HG02642 (cell line): Measurements from ENCODE around the gene CSMD2.

Experiments used
- ATAC-seq: cut with Tn5 transposase; IDR thresholded peaks from one replicate; pipeline ENCODE4 v1.9.1; 2021; ENCODE audit warnings: mild to moderate bottlenecking; ENCODE audit not compliant: unreplicated experiment, poor library complexity

Gene CSMD2

GRCh38 chr1:33972676-33973395, 192.2 kb downstream of the CSMD2 start:
- no peak for ATAC-seq

GRCh38 chr1:33971913-33972312, 193.1 kb downstream of the CSMD2 start:
- ATAC-seq: no peak

GRCh38 chr1:33971018-33971710, 193.9 kb downstream of the CSMD2 start:
- no peak for ATAC-seq

- ATAC-seq: no peak
These were observed 194.7 kb downstream of the CSMD2 start for GRCh38 chr1:33970148-33970825.

- no peak for ATAC-seq
These were observed 198.5 kb downstream of the CSMD2 start for GRCh38 chr1:33966346-33967141.

- ATAC-seq: no peak
These were observed 199.9 kb downstream of the CSMD2 start for GRCh38 chr1:33965086-33965485.

GRCh38 chr1:33962061-33962460, 203.0 kb downstream of the CSMD2 start:
- ATAC-seq: no peak

GRCh38 chr1:33960188-33960895, 204.7 kb downstream of the CSMD2 start:
- no peak for ATAC-seq

- ATAC-seq: no peak
These were observed 207.2 kb downstream of the CSMD2 start for GRCh38 chr1:33957854-33958253.

GRCh38 chr1:33955096-33955495, 209.9 kb downstream of the CSMD2 start:
- no peak for ATAC-seq

GRCh38 chr1:33949570-33949969, 215.5 kb downstream of the CSMD2 start:
- ATAC-seq: no peak

GRCh38 chr1:33948291-33948690, 216.7 kb downstream of the CSMD2 start:
- ATAC-seq: no peak

- no peak for ATAC-seq
These were observed 218.2 kb downstream of the CSMD2 start for GRCh38 chr1:33946836-33947235.

- no peak for ATAC-seq
These were observed 220.2 kb downstream of the CSMD2 start for GRCh38 chr1:33944846-33945245.

- no peak for ATAC-seq
These were observed 221.1 kb downstream of the CSMD2 start for GRCh38 chr1:33943978-33944377.

- no peak for ATAC-seq
These were observed 232.2 kb downstream of the CSMD2 start for GRCh38 chr1:33932871-33933270.

- ATAC-seq: no peak
These were observed 233.9 kb downstream of the CSMD2 start for GRCh38 chr1:33931111-33931475.

- no peak for ATAC-seq
These were observed 234.5 kb downstream of the CSMD2 start for GRCh38 chr1:33930346-33931110.

- ATAC-seq: no peak
These were observed 236.8 kb downstream of the CSMD2 start for GRCh38 chr1:33928251-33928650.
